A549 (cell line): ENCODE data around the gene CEP44. TPM values are rescaled to one million over a fixed set of nuclear protein-coding genes. Genes with fewer than 3 reads are reported as not detected.

ENCODE experiments used
- ATAC-seq, 2 experiments: fragments of 200-7000 bp in 1 of 2; fragments of >200 bp in 1 of 2; cut with Nextera tagmentation in 1 of 2; cut with Tn5 transposase in 1 of 2; 3 replicates each; pipeline versions ENCODE4 v1.8.0 to v1.9.1; 2018 to 2020; ENCODE audit warnings: mild to moderate bottlenecking in 1 of 2, moderate library complexity in 1 of 2
- CTCF ChIA-PET: fragments of 300-600 bp; sonication (Branson Sonifier 250); formaldehyde crosslinking; extraction: SDS; loops from one replicate; lab custom pipeline; 2021; ENCODE audit warnings: antibody characterized with exemption, inconsistent platforms; lab: Yijun Ruan, JAX
- POLR2A ChIA-PET: fragments of 350-600 bp; formaldehyde crosslinking; extraction: SDS; loops from one replicate; lab custom pipeline; 2021; ENCODE audit warnings: antibody characterized with exemption, inconsistent platforms; lab: Yijun Ruan, JAX
- DNase-seq, 2 experiments: peaks; one replicate each; pipeline versions ENCODE4 v3.0.0 to v3.0.0-alpha.2; 2011 to 2016; ENCODE audit warnings: low read depth in 1 of 2, low spot score in 1 of 2
- FAIRE-seq: peaks from 2 replicates; lab custom pipeline; 2011; peaks lifted over from hg19 to GRCh38; lab: Jason Lieb, UNC
- H3K27ac ChIP-seq, 2 experiments: fragments of >200 bp; sonication (Bioruptor Twin); formaldehyde crosslinking; 3 replicates each; pipeline ENCODE4 v1.5.1; 2016 to 2017
- H3K4me1 ChIP-seq: fragments of >200 bp; sonication (Bioruptor Twin); formaldehyde crosslinking; 3 replicates; pipeline ENCODE4 v1.6.1; 2016
- H3K4me2 ChIP-seq: fragments of >200 bp; sonication (Bioruptor Twin); formaldehyde crosslinking; 3 replicates; pipeline ENCODE4 v1.6.1; 2016
- H3K4me3 ChIP-seq: fragments of >200 bp; sonication (Bioruptor Twin); formaldehyde crosslinking; 3 replicates; pipeline ENCODE4 v1.5.1; 2016
- H3K9me3 ChIP-seq: fragments of >200 bp; sonication (Bioruptor Twin); formaldehyde crosslinking; 3 replicates; pipeline ENCODE4 v1.6.1; 2016
- CBX2 ChIP-seq: fragments of 200-600 bp; sonication (generic); IDR thresholded peaks from 2 replicates; pipeline ENCODE4 v1.6.1; 2016; ENCODE audit warnings: low read depth, mild to moderate bottlenecking, borderline replicate concordance
- CEBPB ChIP-seq, 2 experiments: fragments of >200 bp in 1 of 2; sonication (Bioruptor Twin) in 1 of 2; formaldehyde crosslinking in 1 of 2; IDR thresholded peaks; 2 replicates each; pipeline ENCODE4 v1.6.1; 2012 to 2016
- CTCF ChIP-seq: fragments of >200 bp; sonication (Bioruptor Twin); formaldehyde crosslinking; IDR thresholded peaks from 3 replicates; pipeline ENCODE4 v1.5.1; 2016
- EHF ChIP-seq: fragments of 250-450 bp; sonication (Bioruptor Pico); IDR thresholded peaks from 2 replicates; pipeline ENCODE4 v1.5.0; 2020; ENCODE audit warnings: mild to moderate bottlenecking
- EHMT2 ChIP-seq: fragments of 200-600 bp; sonication (generic); IDR thresholded peaks from 2 replicates; pipeline ENCODE4 v1.6.1; 2016; ENCODE audit warnings: antibody characterized with exemption, low read depth, mild to moderate bottlenecking, moderate library complexity
- ESRRA ChIP-seq: fragments of 150-350 bp; IDR thresholded peaks from 2 replicates; pipeline ENCODE4 v1.6.1; 2014; ENCODE audit warnings: mild to moderate bottlenecking, low read length, borderline replicate concordance
- FOSL2 ChIP-seq, 2 experiments: fragments of 450-650 bp in 1 of 2; fragments of >200 bp in 1 of 2; sonication (Bioruptor Twin) in 1 of 2; formaldehyde crosslinking; IDR thresholded peaks; 2 replicates each; pipeline versions ENCODE4 v1.5.0 to v1.6.1; 2016 to 2020; ENCODE audit warnings: mild to moderate bottlenecking in 1 of 2, moderate library complexity in 1 of 2
- FOXS1 ChIP-seq: fragments of 250-450 bp; sonication (Bioruptor Pico); IDR thresholded peaks from 2 replicates; pipeline ENCODE4 v1.5.0; 2020; ENCODE audit warnings: mild to moderate bottlenecking, moderate library complexity
- HMGXB4 ChIP-seq: fragments of 250-450 bp; sonication (Bioruptor Pico); IDR thresholded peaks from 2 replicates; pipeline ENCODE4 v1.5.0; 2021; ENCODE audit warnings: mild to moderate bottlenecking, moderate library complexity, borderline replicate concordance
- JUNB ChIP-seq: fragments of >200 bp; sonication (Bioruptor Twin); formaldehyde crosslinking; IDR thresholded peaks from 2 replicates; pipeline ENCODE4 v1.6.1; 2016
- MAX ChIP-seq: IDR thresholded peaks from 2 replicates; pipeline ENCODE4 v1.6.1; 2012
- PHF8 ChIP-seq: fragments of 200-600 bp; sonication (generic); IDR thresholded peaks from 2 replicates; pipeline ENCODE4 v1.6.1; 2016; ENCODE audit warnings: low read depth, mild to moderate bottlenecking, antibody characterized with exemption, moderate library complexity, borderline replicate concordance
- RAD21 ChIP-seq, 2 experiments: fragments of >200 bp in 1 of 2; sonication (Bioruptor Twin) in 1 of 2; formaldehyde crosslinking in 1 of 2; IDR thresholded peaks in 1 of 2; conservative IDR thresholded peaks in 1 of 2; 2 replicates in 1 of 2; 3 replicates in 1 of 2; pipeline ENCODE4 v1.6.1; 2012 to 2018; ENCODE audit warnings: inconsistent platforms in 1 of 2
- REST ChIP-seq: fragments of 200-600 bp; sonication (generic); IDR thresholded peaks from 2 replicates; pipeline ENCODE4 v1.6.1; 2016; ENCODE audit warnings: antibody characterized with exemption, mild to moderate bottlenecking, moderate library complexity
- SMC3 ChIP-seq: fragments of >200 bp; sonication (Bioruptor Twin); formaldehyde crosslinking; IDR thresholded peaks from 3 replicates; pipeline ENCODE4 v1.6.1; 2018; ENCODE audit warnings: inconsistent platforms
- ZSCAN20 ChIP-seq: fragments of 250-450 bp; sonication (Bioruptor Pico); IDR thresholded peaks from 2 replicates; pipeline ENCODE4 v1.8.0; 2022; ENCODE audit warnings: mild to moderate bottlenecking, moderate library complexity
- WGBS: methylation state at CpG from one replicate; pipeline ENCODE4 v1.1.6; 2017; ENCODE audit errors: missing lambda C conversion rate; 5-methylcytosine and 5-hydroxymethylcytosine counted together
- polyA plus RNA-seq, 4 experiments: library from polyadenylated mRNA; depleted of rRNA in 3 of 4; stranded (reverse); fragments of >200 nt; fragmentation: RNase III in 1 of 4; extraction: RNeasy Plus Mini Kit Qiagen cat#74134 plus additional on column Dnase treatment in 1 of 4; gene quantifications; 2 replicates in 3 of 4; 3 replicates in 1 of 4; pipeline ENCODE4 v1.2.3, GENCODE V29; 2011 to 2017

CEP44 gene
- polyA plus RNA-seq, 2 of the 4 experiments (the other 2 are of a cell fraction): 8.0 to 14.1 TPM

- TF ChIP-seq RAD21 (conservative IDR thresholded peaks at IDR 0.05 in 1 of 2, IDR thresholded peaks at IDR 0.05 in 1 of 2) (peak; percentile 77 to 83), CEBPB (IDR thresholded peaks at IDR 0.05) (no peak), ESRRA (no peak), REST (no peak), JUNB (no peak), CBX2 (no peak), PHF8 (no peak), EHMT2 (no peak), FOSL2 (IDR thresholded peaks at IDR 0.05) (no peak), FOSL2 (CRISPR knock-in tag; IDR thresholded peaks at IDR 0.05) (0 out of 2 replicates have a peak, but pooled peaks have one; percentile 7), EHF (no peak), MAX (no peak), ZSCAN20 (CRISPR knock-in tag) (no peak), FOXS1 (no peak), SMC3 (peak; percentile 65), HMGXB4 (CRISPR knock-in tag) (no peak), CTCF (peak; percentile 71)
- CTCF ChIA-PET: interaction anchor here (0.6 to 1.0 kb wide), 4 partner anchors 11 to 898 kb away, joined by 3 to 9 read pairs (median 3); no protein-coding TSS in a partner anchor
- 0 out of 6 replicates have a peak overlapping the region, but pooled peaks of 1 of the 2 experiments have one; percentile 26 for H3K27ac ChIP-seq
- no peak for ATAC-seq
- H3K4me1 ChIP-seq: peaks cover 18% of the 10 kb centered on the region; the same call in 2 of the 3 replicates
- WGBS: 47% methylated on average over 8 of the region's 8 CpGs
- no peak overlapping the region for H3K4me3 ChIP-seq
- POLR2A ChIA-PET: no interaction called here
- peak in 1 of 2 experiments; percentile 36 for DNase-seq
- no peaks in the 10 kb centered on the region for H3K9me3 ChIP-seq
- H3K4me2 ChIP-seq: no peak overlapping the region
- no peak for FAIRE-seq
These were observed 35.4 kb downstream of the CEP44 start for GRCh38 chr4:174318829-174319764.
